Measurements from ENCODE around the gene LRP1. TPM values are rescaled to one million over a fixed set of nuclear protein-coding genes. Genes with fewer than 3 reads are reported as not detected.

LRP1 gene
- polyA plus RNA-seq, 1 donor (not counting 4 experiments of a cell fraction or from before 2014, with no cell fraction given): 4.9 TPM

DNA sequence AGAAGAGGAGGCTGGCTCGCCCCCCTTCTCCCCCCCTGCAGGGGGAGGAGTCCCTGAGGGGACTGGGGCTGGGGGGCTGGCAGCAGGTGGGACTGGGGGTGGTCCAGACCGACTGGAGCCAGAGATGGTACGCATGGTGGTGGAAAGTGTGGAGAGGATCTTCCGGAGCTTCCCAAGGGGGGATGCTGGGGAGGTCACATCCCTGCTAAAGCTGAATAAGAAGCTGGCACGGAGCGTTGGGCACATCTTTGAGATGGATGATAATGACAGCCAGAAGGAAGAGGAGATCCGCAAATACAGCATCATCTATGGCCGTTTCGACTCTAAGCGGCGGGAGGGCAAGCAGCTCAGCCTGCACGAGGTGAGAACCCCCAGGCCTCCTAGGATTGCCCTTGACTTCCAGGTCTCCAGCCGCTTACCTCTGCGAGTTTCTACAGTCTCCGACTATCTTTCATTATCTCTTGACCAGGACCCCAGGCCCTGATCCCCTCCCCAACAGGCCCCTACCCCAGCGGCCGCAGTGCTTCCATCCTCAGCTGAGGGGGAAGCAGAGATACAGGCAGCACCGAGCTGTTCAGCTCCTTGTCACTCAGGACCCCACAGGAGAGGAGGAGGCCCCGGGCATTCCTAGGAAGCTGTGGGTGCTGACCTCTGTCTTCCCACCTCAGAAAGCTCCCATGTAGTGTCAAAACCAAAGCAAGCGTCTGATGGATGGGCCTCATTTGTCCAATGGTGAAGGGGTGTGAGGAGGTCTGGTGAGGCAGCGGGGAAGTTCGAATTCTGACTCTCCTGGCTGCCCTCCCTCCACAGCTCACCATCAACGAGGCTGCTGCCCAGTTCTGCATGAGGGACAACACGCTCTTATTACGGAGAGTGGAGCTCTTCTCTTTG, 36.4 kb upstream of the LRP1 start:
- no peak for DNase-seq (ENCODE audit: low read depth, low spot score)
- dilution Hi-C loops (cut with MboI; ENCODE audit: extremely low pct_ligation_motif_present, low sequenced_read_pairs): no loop called here
- H4K20me1 ChIP-seq (ENCODE audit: control insufficient read depth, extremely low read depth, insufficient read depth, low read length): peaks cover 4% of the 10 kb centered on the region
- peaks cover 49% of the 10 kb centered on the region for H3K4me1 ChIP-seq (ENCODE audit: control insufficient read depth, extremely low read depth, insufficient read depth, low read length)
- H3K4me2 ChIP-seq (ENCODE audit: control insufficient read depth, extremely low read depth, insufficient read depth, low read depth, low read length): no peak overlapping the region
- H3K79me2 ChIP-seq (ENCODE audit: control insufficient read depth, insufficient read depth, low read length): peaks cover 18% of the 10 kb centered on the region
- H3K9ac ChIP-seq (ENCODE audit: control insufficient read depth, extremely low read depth, insufficient read depth, low read length): no peak overlapping the region
- no peaks in the 10 kb centered on the region for H3K9me3 ChIP-seq (ENCODE audit: control insufficient read depth, low read depth, low read length)
- no peaks in the 10 kb centered on the region for H3K9me1 ChIP-seq (ENCODE audit: control insufficient read depth, extremely low read depth, insufficient read depth, low read length)
- TF ChIP-seq EZH2 (IDR thresholded peaks at IDR 0.05; ENCODE audit: low read length): no peak
- TF ChIP-seq, protein P1, sequence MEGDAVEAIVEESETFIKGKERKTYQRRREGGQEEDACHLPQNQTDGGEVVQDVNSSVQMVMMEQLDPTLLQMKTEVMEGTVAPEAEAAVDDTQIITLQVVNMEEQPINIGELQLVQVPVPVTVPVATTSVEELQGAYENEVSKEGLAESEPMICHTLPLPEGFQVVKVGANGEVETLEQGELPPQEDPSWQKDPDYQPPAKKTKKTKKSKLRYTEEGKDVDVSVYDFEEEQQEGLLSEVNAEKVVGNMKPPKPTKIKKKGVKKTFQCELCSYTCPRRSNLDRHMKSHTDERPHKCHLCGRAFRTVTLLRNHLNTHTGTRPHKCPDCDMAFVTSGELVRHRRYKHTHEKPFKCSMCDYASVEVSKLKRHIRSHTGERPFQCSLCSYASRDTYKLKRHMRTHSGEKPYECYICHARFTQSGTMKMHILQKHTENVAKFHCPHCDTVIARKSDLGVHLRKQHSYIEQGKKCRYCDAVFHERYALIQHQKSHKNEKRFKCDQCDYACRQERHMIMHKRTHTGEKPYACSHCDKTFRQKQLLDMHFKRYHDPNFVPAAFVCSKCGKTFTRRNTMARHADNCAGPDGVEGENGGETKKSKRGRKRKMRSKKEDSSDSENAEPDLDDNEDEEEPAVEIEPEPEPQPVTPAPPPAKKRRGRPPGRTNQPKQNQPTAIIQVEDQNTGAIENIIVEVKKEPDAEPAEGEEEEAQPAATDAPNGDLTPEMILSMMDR (optimal IDR thresholded peaks at IDR 0.05 in 1 of 3, IDR thresholded peaks at IDR 0.05 in 1 of 3, conservative IDR thresholded peaks at IDR 0.05 in 1 of 3; ENCODE audit: extremely low read depth in 1 of 3, insufficient read depth in 2 of 3, low read length in 3 of 3): no peak
- H3K36me3 ChIP-seq (ENCODE audit: control insufficient read depth in 2 of 2, extremely low read depth in 1 of 2, insufficient read depth in 2 of 2, low read length in 2 of 2): peaks cover 10 to 21% of the 10 kb centered on the region in 2 experiments
- H3K27ac ChIP-seq (ENCODE audit: control insufficient read depth, insufficient read depth, low read length): no peak overlapping the region
- no peak overlapping the region for H2AFZ ChIP-seq (ENCODE audit: control insufficient read depth, low read length)
- H3K4me3 ChIP-seq (ENCODE audit: control insufficient read depth in 2 of 3, extremely low read depth in 1 of 3, insufficient read depth in 2 of 3, low read depth in 1 of 3, low read length in 3 of 3): no peak overlapping the region
- no peaks in the 10 kb centered on the region for H3K27me3 ChIP-seq (ENCODE audit: control insufficient read depth, extremely low read depth, insufficient read depth, low read length)
- FAIRE-seq: no peak

DNA sequence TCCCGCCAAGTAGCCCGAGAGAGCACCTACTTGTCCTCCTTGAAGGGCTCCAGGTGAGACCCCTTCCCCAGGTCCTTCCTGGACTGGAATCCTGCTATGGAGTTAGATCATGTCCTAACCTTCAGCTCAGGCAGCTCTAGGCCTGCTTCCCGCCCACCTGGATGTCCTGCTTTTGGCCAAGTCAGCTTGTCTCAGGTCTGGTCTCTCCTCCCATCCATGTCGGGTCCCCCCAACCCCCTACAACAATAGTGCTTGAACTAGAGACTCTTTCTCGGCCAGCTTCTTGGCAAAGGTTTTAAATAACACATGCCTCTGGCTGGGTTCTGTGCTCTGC, 35.8 kb upstream of the LRP1 start:
- no peaks in the 10 kb centered on the region for H3K9me1 ChIP-seq (ENCODE audit: control insufficient read depth, extremely low read depth, insufficient read depth, low read length)
- H3K9me3 ChIP-seq (ENCODE audit: control insufficient read depth, low read depth, low read length): no peaks in the 10 kb centered on the region
- no peak for DNase-seq (ENCODE audit: low read depth, low spot score)
- peaks cover 18% of the 10 kb centered on the region for H3K79me2 ChIP-seq (ENCODE audit: control insufficient read depth, insufficient read depth, low read length)
- TF ChIP-seq, protein P1 (optimal IDR thresholded peaks at IDR 0.05 in 1 of 3, IDR thresholded peaks at IDR 0.05 in 1 of 3, conservative IDR thresholded peaks at IDR 0.05 in 1 of 3; ENCODE audit: extremely low read depth in 1 of 3, insufficient read depth in 2 of 3, low read length in 3 of 3): no peak
- no peak for TF ChIP-seq EZH2 (IDR thresholded peaks at IDR 0.05; ENCODE audit: low read length)
- H3K36me3 ChIP-seq (ENCODE audit: control insufficient read depth in 2 of 2, extremely low read depth in 1 of 2, insufficient read depth in 2 of 2, low read length in 2 of 2): peaks cover 13 to 27% of the 10 kb centered on the region in 2 experiments
- dilution Hi-C loops (cut with MboI; ENCODE audit: extremely low pct_ligation_motif_present, low sequenced_read_pairs): no loop called here
- no peak overlapping the region for H3K4me3 ChIP-seq (ENCODE audit: control insufficient read depth in 2 of 3, extremely low read depth in 1 of 3, insufficient read depth in 2 of 3, low read depth in 1 of 3, low read length in 3 of 3)
- peaks cover 50% of the 10 kb centered on the region for H3K4me1 ChIP-seq (ENCODE audit: control insufficient read depth, extremely low read depth, insufficient read depth, low read length)
- H3K27ac ChIP-seq (ENCODE audit: control insufficient read depth, insufficient read depth, low read length): no peak overlapping the region
- H4K20me1 ChIP-seq (ENCODE audit: control insufficient read depth, extremely low read depth, insufficient read depth, low read length): peaks cover 4% of the 10 kb centered on the region
- H3K27me3 ChIP-seq (ENCODE audit: control insufficient read depth, extremely low read depth, insufficient read depth, low read length): no peaks in the 10 kb centered on the region
- H3K9ac ChIP-seq (ENCODE audit: control insufficient read depth, extremely low read depth, insufficient read depth, low read length): no peak overlapping the region
- H3K4me2 ChIP-seq (ENCODE audit: control insufficient read depth, extremely low read depth, insufficient read depth, low read depth, low read length): no peak overlapping the region
- no peak for FAIRE-seq
- no peak overlapping the region for H2AFZ ChIP-seq (ENCODE audit: control insufficient read depth, low read length)
